Smooth muscle cell of the brain vasculature (primary cell): ENCODE data around the gene WSCD2.

Experiments used
- DNase-seq: peaks from one replicate; pipeline ENCODE4 v3.0.0-alpha.2; 2012; ENCODE audit warnings: low read depth, low spot score

Gene WSCD2

DNA sequence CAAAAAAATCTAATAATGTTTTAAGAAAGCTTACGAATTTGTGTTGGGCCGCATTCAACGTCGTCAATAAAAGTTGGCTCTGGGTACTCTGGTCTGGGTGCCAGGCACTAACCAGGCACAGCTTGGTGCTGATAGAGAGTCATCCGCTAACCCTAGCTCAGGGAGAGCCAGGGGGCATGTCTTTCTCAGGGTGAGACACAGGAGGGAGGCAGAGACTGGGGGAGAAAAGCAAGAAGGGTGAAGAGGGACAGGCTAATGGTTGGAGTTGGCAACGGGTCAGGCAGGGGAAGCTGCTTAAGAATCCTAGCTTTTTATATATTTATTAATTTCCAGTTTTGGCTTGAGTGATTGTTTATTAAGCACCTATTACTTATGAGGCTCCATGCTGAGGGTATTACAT lies 105.1 kb downstream of the WSCD2 start:
- DNase-seq = no peak

- DNase-seq = no peak
Measured at GRCh38 chr12:108235197-108235984, 106.3 kb downstream of the WSCD2 start.

DNA sequence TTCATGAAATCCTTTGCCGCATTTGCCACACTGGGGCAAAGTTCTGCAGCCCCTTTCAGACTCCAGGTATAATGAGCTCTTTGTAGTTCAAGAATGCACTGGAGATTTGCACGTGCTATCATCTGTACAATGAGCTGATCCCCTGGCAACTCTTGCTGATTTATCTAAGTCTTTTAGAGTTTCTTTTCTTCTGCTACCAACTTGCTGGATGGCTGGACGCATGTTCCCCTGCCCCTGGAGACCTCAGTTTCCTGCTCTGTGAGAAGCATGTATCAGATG lies 106.8 kb downstream of the WSCD2 start:
- no peak for DNase-seq

DNA sequence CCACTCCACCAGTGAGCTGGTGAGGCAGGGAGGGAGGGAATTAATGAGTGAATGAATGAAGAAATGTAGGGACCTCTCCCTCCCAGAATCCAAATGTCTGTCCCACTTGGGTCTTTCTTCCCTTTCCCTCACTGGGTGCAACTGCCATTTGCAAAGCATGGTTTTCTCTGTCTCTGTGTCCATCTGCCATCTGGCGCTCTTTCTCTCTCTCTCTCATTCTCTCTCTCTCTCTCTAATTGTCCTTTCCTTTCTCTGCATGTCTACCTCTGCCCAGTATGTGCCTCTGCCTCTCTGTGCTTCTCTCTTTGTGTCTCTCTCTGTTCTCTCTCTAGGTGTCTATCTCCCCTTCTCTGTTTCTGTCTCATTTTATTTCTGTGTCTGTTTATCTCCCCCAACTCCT lies 107.3 kb downstream of the WSCD2 start:
- DNase-seq = no peak

- DNase-seq = no peak
Measured at GRCh38 chr12:108237272-108237671, 108.2 kb downstream of the WSCD2 start.

GRCh38 chr12:108238474-108238873 lies 109.4 kb downstream of the WSCD2 start:
- DNase-seq = no peak

DNA sequence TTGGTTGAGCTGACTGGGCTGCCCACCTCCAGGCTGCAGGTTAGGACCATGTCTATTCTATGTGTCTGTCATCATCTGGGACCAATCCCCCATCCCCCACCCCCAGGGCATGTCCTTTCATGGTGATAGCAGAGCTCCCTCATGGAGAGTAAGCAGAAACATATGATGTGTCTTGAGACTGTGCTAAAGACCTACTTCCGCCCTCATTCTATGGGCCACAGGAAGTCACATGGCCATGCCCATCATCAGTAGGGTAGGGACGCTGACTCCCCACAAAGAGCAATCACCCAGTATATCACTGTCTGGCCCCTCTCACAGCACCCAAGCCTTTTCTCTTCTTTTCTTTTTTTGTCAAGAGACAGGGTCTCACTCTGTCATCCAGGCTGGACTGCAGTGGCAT lies 110.3 kb downstream of the WSCD2 start:
- DNase-seq = no peak

DNA sequence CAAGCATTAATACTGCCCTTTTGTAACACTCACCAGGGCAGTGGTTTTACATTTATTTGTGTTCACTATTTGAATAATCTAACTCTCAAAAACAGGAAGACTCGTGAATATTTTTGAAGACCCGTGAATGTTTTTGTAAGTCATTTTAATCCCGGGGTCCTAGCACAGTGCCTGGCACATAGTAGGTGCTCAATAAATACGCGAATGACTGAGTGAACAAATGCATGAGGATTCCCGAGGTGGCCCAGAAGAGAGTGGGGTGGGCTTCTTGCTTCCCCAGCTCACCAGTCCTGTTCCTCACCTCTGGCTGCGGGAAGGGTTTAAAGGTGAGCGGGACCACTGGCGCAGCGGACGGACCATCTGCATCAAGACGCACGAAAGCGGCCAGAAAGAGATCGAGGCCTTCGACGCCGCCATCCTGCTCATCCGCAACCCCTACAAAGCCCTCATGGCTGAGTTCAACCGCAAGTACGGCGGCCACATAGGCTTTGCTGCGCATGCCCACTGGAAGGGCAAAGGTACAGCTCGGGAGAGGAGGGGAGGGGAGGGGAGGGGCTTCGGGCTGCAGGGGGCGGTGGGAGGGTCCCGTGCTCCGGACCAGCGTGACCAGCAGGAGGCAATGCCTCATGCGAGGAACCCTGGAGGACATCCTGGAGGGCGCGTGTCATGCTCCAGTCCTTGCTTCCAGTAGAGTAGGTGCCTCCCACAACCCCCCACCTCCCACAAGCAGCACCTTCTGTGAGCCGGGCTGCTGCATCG lies 111.1 kb downstream of the WSCD2 start:
- no peak for DNase-seq

DNA sequence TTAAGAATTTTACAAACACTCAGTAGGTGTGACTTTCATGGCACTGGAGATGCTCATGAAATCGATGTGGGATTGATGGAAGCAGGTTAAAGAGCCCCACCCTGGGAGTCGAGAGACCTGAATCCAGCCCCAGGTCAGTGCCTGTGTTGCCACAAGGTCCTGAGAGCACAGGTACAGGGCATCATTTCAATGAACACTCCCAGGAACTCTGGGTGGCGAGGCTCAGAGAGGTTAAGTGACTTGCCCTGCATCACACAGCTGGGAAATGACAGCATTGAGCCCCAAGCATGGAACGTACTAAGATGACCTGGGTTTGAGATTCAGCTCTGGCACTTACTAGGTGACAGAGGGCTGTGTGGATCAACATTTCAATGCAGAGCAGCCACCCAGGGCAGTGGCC lies 111.8 kb downstream of the WSCD2 start:
- DNase-seq = no peak

DNA sequence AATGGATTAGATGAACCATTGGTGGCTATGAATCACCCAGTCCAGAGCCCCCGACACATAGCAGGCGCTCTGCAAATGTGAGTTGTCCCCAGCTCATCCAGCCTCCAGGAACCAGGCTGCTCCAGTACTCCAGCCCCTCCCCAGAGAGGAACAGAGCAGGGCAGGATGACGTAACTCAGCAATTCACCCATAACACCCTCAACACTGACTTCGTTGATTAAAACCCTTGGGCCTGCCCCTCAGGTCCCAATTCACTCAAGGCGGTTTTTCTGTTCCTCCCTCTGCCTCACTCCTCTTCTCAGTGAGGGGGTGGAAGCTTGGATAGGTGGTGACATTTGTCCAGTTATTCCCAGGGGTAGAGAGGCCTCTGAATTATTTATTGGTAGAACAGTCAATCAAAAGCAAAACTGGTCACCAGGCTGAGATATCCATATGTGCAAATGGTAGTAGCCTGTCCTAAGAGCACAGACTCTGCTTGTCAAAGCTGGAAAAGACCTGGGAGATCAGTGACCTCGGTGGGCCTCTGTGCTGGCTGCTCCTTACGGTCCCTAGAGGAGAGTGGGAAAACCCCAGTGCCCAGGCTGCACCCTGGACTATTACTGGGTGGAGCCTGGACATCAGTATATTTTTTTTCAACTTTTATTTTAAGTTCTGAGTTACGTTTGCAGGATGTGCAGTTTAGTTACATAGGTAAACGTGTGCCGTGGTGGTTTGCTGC lies 113.1 kb downstream of the WSCD2 start:
- no peak for DNase-seq

DNA sequence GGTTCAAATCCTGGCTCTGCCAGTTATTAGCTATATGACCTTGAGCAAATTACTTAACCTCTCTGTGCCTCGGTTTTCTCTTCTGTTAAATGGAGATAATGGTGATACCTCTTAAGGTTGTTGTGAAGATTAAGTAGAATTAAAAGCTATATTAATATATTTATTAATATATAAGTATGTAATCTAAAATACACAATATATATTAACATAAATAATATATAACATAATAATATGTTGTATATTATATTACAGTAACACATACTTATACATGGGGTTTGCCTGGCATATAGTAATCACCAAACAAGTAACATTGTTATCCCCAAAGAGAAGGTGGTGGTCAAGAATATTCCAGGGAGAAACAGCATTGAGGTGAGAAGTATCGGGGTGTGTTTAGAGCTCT lies 118.0 kb downstream of the WSCD2 start:
- no peak for DNase-seq

GRCh38 chr12:108248011-108248410 lies 118.9 kb downstream of the WSCD2 start:
- DNase-seq = no peak

DNA sequence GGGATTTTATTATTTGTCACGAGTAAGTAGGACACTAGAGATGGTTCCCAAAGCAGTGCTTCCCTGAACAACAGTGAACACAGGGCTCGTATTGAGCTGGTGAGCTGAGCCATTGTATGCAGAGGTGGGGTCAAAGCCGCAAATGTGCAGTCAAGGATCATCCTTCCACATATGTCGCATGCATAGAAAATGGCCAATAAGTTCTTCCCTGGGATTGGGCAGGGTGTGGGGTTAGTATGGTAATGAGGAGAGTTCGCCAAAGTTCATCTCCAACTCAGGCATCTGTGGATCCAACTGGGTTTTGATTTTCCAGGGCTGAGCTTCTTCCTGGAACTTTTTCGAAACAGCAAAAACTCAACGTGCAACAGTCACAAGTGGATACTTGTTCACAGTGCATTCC lies 123.4 kb downstream of the WSCD2 start:
- DNase-seq = no peak

GRCh38 chr12:108253540-108253939 lies 124.5 kb downstream of the WSCD2 start:
- no peak for DNase-seq

DNA sequence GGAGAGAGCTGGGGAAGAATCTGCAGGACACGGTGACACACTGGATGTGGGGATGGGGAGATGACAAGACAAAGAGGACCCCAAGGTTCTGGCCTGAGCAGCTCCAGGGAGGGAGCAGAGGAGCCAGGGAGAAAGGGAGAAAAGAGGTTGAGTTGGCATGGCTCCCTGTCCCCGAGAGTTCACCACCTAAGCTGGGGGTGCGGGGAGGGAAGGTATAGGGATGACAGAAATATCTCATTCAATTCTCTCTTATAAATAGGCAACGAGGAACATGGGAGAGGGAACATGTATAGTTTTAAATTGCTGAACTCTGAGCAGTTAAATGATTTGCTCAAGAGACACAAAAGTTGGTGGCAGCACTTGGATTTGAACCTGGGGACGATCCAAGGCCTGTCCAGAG lies 124.9 kb downstream of the WSCD2 start:
- DNase-seq = no peak

DNA sequence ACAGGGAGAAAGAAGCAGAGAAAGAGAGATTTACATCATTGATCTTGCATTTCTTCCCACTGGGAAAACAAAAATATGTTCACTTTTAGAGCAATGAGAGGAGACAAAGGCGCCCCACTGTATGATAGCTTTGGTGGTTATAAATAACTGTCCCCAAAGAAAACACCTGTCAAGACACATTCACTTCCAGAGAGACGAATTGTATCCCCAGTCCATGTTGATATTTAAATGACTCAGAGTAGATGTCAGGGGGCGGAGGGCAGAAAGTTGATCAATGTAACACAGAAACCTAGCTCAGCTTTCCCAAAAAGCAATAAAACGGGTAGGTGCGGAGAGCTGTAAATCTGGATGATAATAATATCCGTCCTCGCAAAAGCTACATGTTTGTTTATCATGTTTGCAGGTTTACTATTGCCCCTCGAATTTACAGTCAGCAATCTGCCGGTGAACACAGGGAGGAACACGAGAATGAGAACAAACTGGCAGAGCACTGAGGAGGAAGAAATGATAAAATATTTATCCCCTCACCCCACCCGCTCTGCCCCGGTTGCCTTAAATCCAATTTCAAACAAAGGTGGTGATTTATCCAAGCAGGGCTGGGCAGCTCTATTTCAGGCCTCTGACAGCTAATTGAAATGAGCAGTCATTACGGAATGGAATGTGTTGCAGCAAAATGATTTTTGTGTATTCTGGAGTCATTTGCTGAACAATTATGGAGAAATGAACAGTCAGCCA lies 125.6 kb downstream of the WSCD2 start:
- no peak for DNase-seq

- no peak for DNase-seq
Measured at GRCh38 chr12:108255252-108255602, 126.1 kb downstream of the WSCD2 start.

GRCh38 chr12:108257004-108257403 lies 127.9 kb downstream of the WSCD2 start:
- no peak for DNase-seq

DNA sequence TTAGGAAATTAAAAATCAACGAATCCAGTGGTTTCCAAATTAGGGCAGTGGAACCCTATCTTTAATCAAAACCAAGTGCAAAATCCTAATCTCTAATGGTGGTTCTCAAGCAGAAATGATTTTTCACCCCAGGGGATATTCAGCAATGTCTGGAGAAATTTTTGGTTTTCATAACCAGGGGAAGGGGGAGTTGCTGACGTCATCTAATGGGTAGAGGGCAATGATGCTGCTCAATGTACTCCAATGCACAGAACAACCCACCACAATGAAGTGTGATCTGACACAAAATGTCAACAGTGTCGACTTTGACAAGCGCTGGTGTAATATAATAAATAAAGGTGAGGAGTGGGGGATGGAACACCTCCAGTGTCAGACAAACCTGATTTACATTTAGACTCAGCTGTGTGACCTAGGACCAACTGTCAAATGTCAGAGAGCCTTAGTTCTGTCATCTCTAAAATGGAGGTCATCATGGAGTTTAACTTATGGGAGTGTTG lies 128.6 kb downstream of the WSCD2 start:
- DNase-seq = no peak

- no peak for DNase-seq
Measured at GRCh38 chr12:108260039-108260438, 131.0 kb downstream of the WSCD2 start.

GRCh38 chr12:108260969-108261368 lies 131.9 kb downstream of the WSCD2 start:
- no peak for DNase-seq

- no peak for DNase-seq
Measured at GRCh38 chr12:108265505-108265904, 136.4 kb downstream of the WSCD2 start.
